HFF-Myc (cell line): ENCODE measurements around the gene TMEM41B.
"Not testable (repeated sequence)": the region's sequence is repeated elsewhere in the genome, so short reads cannot be mapped to it uniquely, and the experiment has no call there.

Experiments
- DNase-seq: peaks from one replicate; pipeline ENCODE4 v3.0.0-alpha.2; 2011; ENCODE audit warnings: low read depth; ENCODE audit errors: extremely low read depth
- H3K4me3 ChIP-seq: replicated peaks from 2 replicates; pipeline ENCODE4 v1.5.1; 2011; ENCODE audit warnings: low read depth, mild to moderate bottlenecking, control low read depth, low read length
- CTCF ChIP-seq: IDR thresholded peaks from 2 replicates; pipeline ENCODE4 v1.5.1; 2012; ENCODE audit warnings: mild to moderate bottlenecking, low read depth, low read length, control low read depth; ENCODE audit errors: missing control alignments

Gene TMEM41B

GRCh38 chr11:9314291-9315077 lies at the start of gene TMEM41B:
Gene TMEM41B, minus strand, starts transcription at chr11:9314593. Its CDS starts 152 bp downstream, at chr11:9314441.
- DNase-seq: peak; percentile 95
- peak within 1 kb of the TSS; percentile 93 for H3K4me3 ChIP-seq

GRCh38 chr11:9362393-9362863 lies 48.0 kb upstream of the TMEM41B start:
- no peak for TF ChIP-seq CTCF
- DNase-seq: no peak
- H3K4me3 ChIP-seq: no peak overlapping the region

More at GRCh38 chr11:9314291-9315077, at the start of gene TMEM41B:
- TF ChIP-seq CTCF: no peak

GRCh38 chr11:9360862-9361622 lies 46.6 kb upstream of the TMEM41B start:
- not testable (repeated sequence) for DNase-seq, H3K4me3 ChIP-seq

GRCh38 chr11:9357041-9357440 lies 42.6 kb upstream of the TMEM41B start:
- no peak for TF ChIP-seq CTCF
- no peak overlapping the region for H3K4me3 ChIP-seq
- no peak for DNase-seq

- no peak for DNase-seq
- H3K4me3 ChIP-seq: no peak overlapping the region
- no peak for TF ChIP-seq CTCF
Observed at GRCh38 chr11:9351321-9351881, 37.0 kb upstream of the TMEM41B start.

GRCh38 chr11:9347779-9348178 lies 33.4 kb upstream of the TMEM41B start:
- not testable (repeated sequence) for H3K4me3 ChIP-seq

GRCh38 chr11:9347100-9347499 lies 32.7 kb upstream of the TMEM41B start:
- TF ChIP-seq CTCF: no peak
- DNase-seq: no peak
- H3K4me3 ChIP-seq: no peak overlapping the region

More at GRCh38 chr11:9347779-9348178, 33.4 kb upstream of the TMEM41B start:
- DNase-seq: not testable (repeated sequence)
